Gastrocnemius medialis (tissue), 4 donors: ENCODE data around the gene HDAC7. TPM values are rescaled to one million over a fixed set of nuclear protein-coding genes. Genes with fewer than 3 reads are reported as not detected.
"Not testable (repeated sequence)": the region's sequence is repeated elsewhere in the genome, so short reads cannot be mapped to it uniquely, and the experiment has no call there.

Source experiments
- ATAC-seq, 2 donors: fragments of 150-250 bp; one replicate each; pipeline ENCODE4 v1.9.1; 2016
- DNase-seq, 2 donors: peaks; one replicate each; pipeline ENCODE4 v3.0.0-alpha.2; 2019
- H3K27ac ChIP-seq, 4 donors: fragments of 200-600 bp; sonication (generic); 1 replicate in 1 of 4; 2 replicates in 3 of 4; pipeline ENCODE4 v1.5.1; 2016 to 2018; ENCODE audit warnings: mild to moderate bottlenecking in 2 of 4, moderate library complexity in 1 of 4
- H3K27me3 ChIP-seq, 3 donors: fragments of 200-600 bp; sonication (generic) in 2 of 3; 1 replicate in 1 of 3; 2 replicates in 2 of 3; pipeline versions ENCODE4 v1.5.1 to v1.6.0; 2016 to 2019; ENCODE audit warnings: mild to moderate bottlenecking in 1 of 3, moderate library complexity in 1 of 3
- H3K36me3 ChIP-seq, 2 donors: fragments of 200-600 bp; sonication (generic) in 1 of 2; one replicate each; pipeline ENCODE4 v1.5.1; 2017 to 2018
- H3K4me1 ChIP-seq, 2 donors: fragments of 200-600 bp; sonication (generic) in 1 of 2; one replicate each; pipeline ENCODE4 v1.5.1; 2016 to 2017; ENCODE audit warnings: mild to moderate bottlenecking in 2 of 2
- H3K4me3 ChIP-seq, 4 donors: fragments of 200-600 bp; sonication (generic) in 3 of 4; 1 replicate in 1 of 4; 2 replicates in 3 of 4; pipeline ENCODE4 v1.5.1; 2016 to 2019; ENCODE audit warnings: mild to moderate bottlenecking in 2 of 4
- H3K9me3 ChIP-seq, 3 donors: fragments of 200-600 bp; sonication (generic) in 2 of 3; 1 replicate in 1 of 3; 2 replicates in 2 of 3; pipeline ENCODE4 v1.5.1; 2016 to 2019
- POLR2A ChIP-seq, 2 donors: fragments of 450-650 bp; IDR thresholded peaks; one replicate each; pipeline ENCODE4 v1.6.1; 2017; ENCODE audit warnings: antibody characterized with exemption in 2 of 2, mild to moderate bottlenecking in 2 of 2, moderate library complexity in 2 of 2
- in situ Hi-C, 4 donors: fragments of 200-750 bp; cut with MboI; loops; one replicate each; pipeline versions ENCODE4 v1.15.0 to v1.8.0; 2017; ENCODE audit warnings: low sequenced_read_pairs in 4 of 4
- intact Hi-C: fragments of 100-400 bp; cut with DNase I; formaldehyde crosslinking; loops from one replicate; pipeline ENCODE4 v1.15.1; 2023; ENCODE audit warnings: low total_unique reads
- total RNA-seq, 4 donors: library from RNA; depleted of rRNA; stranded (reverse); fragments of >200 nt; gene quantifications; one replicate each; pipeline versions ENCODE4 v1.1.0 to v1.2.3, GENCODE V29; 2016
- TF ChIP-seq, protein P1 (sequence below), 5 experiments: fragments of 450-650 bp in 3 of 5; fragments of 200-600 bp in 2 of 5; sonication (generic) in 2 of 5; IDR thresholded peaks in 4 of 5; conservative IDR thresholded peaks in 1 of 5; 1 replicate in 4 of 5; 2 replicates in 1 of 5; pipeline ENCODE4 v1.5.1; 2016 to 2019; ENCODE audit warnings: antibody characterized with exemption in 5 of 5, mild to moderate bottlenecking in 3 of 5, moderate library complexity in 3 of 5

The HDAC7 gene
- total RNA-seq, 4 donors from 2014 or later = 12.2 to 27.1 (median 17.0) TPM

DNA sequence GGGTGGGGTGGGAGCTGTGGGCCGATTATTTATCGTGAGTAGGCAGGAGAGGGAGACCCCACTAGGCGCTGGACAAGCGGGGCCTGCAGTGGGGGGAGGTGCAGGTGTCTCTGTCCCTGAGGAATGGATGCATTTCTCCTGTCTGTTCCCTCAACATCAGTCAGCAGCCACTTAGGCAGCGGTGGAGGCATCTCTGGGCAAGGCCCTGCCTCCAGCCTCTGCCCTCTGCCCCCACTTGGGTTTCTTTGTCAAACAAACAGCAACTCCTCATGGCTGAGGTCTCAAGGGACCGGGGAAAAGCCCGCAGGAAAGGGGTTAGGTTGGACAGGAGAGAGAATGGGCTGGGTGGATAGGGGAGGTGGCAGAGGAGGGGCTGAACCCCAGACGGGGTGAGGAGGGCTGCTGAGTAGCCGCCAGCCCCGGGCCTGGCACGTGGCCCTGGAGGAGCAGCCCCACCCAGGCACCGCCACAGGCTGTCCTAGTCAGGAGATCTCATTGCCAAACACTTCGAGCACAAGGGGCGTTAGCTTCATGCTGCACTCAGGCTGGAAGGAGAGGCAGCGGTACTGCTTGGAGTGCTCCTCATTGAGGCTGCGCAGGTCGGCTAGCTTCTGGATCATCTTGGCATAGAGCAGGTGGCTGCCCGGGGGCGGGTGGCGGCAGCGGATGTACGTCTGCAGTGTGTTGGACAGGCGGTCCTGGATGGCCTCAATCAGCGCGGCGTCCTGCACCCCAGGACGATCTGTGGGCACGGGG, 24.7 kb upstream of the HDAC7 start:
- Histone ChIP-seq H3K36me3 (no peaks in the 10 kb centered on the region), H3K9me3 (no peaks in the 10 kb centered on the region), H3K4me1 (peaks cover 0 to 5% of the 10 kb centered on the region in 2 donors), H3K4me3 (no peak overlapping the region), H3K27me3 (no peaks in the 10 kb centered on the region), H3K27ac (peak overlapping the region in 1 of 4 donors; percentile 37)
- DNase-seq (peak; percentile 27 to 69), ATAC-seq (peak; percentile 72 to 82)
- intact Hi-C loops = no loop called here
- in situ Hi-C loops = loop anchor here in 2 of 4 donors (25.0 kb wide), 1 partner anchor 107 kb away; the partner anchor contains the start of gene ENDOU (in 2 of the 2)
- no peak for TF ChIP-seq POLR2A (IDR thresholded peaks at IDR 0.05)
- TF ChIP-seq, protein P1, sequence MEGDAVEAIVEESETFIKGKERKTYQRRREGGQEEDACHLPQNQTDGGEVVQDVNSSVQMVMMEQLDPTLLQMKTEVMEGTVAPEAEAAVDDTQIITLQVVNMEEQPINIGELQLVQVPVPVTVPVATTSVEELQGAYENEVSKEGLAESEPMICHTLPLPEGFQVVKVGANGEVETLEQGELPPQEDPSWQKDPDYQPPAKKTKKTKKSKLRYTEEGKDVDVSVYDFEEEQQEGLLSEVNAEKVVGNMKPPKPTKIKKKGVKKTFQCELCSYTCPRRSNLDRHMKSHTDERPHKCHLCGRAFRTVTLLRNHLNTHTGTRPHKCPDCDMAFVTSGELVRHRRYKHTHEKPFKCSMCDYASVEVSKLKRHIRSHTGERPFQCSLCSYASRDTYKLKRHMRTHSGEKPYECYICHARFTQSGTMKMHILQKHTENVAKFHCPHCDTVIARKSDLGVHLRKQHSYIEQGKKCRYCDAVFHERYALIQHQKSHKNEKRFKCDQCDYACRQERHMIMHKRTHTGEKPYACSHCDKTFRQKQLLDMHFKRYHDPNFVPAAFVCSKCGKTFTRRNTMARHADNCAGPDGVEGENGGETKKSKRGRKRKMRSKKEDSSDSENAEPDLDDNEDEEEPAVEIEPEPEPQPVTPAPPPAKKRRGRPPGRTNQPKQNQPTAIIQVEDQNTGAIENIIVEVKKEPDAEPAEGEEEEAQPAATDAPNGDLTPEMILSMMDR (IDR thresholded peaks at IDR 0.05 in 4 of 5, conservative IDR thresholded peaks at IDR 0.05 in 1 of 5) = no peak

DNA sequence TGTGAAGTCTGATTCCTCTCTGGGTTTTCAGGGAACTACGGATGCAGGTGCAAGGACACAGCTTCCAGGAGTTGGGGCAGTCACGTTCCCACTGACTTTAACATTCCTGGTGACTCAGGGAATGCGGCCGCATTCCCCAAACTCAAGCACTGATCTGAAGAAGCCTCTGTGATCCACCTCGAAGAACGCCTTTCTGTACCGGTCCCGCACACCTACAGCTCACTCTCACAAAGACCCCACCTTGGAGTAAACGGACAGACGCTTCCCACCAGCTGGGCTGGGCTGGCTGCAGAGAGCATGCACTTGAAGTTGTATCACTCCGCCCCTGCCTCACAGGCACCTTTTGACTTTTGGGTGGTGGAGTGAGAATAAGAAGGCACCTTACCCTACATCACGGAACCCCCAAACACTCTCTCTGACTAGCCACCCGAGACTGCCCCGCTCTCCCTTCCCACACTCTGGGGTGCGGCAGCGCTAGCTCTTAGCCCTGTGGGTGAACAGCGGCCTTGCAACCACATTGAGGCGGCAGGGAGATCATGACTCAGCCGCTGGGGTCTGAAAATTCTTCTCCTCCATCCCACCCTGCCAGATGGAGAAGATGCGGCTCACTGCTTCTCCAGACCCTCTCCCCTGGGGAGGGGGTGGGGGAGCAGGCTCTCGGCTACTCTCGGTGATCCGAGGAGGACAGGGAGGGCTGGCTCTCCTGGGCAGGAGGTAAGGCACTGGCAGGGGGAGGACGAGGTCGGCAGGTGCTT, 23.7 kb upstream of the HDAC7 start:
- Histone ChIP-seq H3K4me1 (peaks cover under 1 to 12% of the 10 kb centered on the region in 2 donors), H3K4me3 (no peak overlapping the region), H3K27ac (no peak overlapping the region), H3K9me3 (no peaks in the 10 kb centered on the region), H3K36me3 (no peaks in the 10 kb centered on the region), H3K27me3 (no peaks in the 10 kb centered on the region)
- TF ChIP-seq POLR2A (IDR thresholded peaks at IDR 0.05) = no peak
- TF ChIP-seq, protein P1 (IDR thresholded peaks at IDR 0.05 in 4 of 5, conservative IDR thresholded peaks at IDR 0.05 in 1 of 5) = no peak
- intact Hi-C loops = no loop called here
- in situ Hi-C loops = loop anchor here in 2 of 4 donors (25.0 kb wide), 1 partner anchor 106 kb away; the partner anchor contains the start of gene ENDOU (in 2 of the 2)
- ATAC-seq (no peak), DNase-seq (no peak)

DNA sequence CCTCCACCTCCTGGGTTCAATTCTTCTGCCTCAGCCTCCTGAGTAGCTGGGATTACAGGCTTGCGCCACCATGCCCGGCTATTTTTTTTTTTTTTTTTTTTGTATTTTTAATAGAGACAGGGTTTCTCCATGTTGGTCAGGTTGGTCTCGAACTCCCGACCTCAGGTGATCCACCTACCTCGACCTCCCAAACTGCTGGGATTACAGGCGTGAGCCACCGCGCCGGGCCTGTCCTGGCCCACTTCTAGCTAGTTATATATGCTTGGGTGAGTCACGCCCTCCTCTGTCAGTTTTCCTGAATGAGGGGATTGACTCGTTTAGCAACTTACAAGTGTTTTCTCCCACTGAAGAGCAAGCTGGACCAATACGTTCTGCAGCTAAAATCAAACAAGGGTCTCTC, 22.8 kb upstream of the HDAC7 start:
- H3K4me3 ChIP-seq, H3K27me3 ChIP-seq, DNase-seq, ATAC-seq, H3K27ac ChIP-seq, intact Hi-C loops, H3K36me3 ChIP-seq, H3K9me3 ChIP-seq: not testable (repeated sequence)
- peaks cover 3 to 19% of the 10 kb centered on the region in 2 donors for H3K4me1 ChIP-seq
- in situ Hi-C loops = loop anchor here in 2 of 4 donors (25.0 kb wide), 1 partner anchor 105 kb away; the partner anchor contains the start of gene ENDOU (in 2 of the 2)

DNA sequence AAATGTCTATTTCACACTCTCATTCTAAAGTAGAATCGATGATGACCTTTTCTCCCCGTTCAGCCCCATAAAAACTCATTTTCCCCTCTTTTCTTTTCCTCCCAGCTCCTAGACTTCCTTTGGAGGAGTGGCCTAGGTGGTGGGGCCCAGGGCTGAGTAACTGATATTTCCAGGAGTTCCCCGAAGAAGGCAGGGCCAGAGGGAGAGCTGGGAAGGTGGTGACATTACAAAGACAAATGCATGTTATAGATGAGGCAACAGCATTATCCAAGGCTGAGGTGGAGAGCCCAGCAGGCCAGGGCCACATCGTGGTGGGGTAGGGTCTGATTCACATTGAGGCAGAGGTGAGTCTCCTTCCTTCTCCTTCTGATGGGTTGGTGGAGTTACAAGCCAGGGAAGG, 22.2 kb upstream of the HDAC7 start:
- Histone ChIP-seq H3K36me3 (no peaks in the 10 kb centered on the region), H3K9me3 (no peaks in the 10 kb centered on the region), H3K27me3 (no peaks in the 10 kb centered on the region), H3K4me3 (no peak overlapping the region), H3K27ac (no peak overlapping the region), H3K4me1 (peaks cover 9 to 25% of the 10 kb centered on the region in 2 donors)
- intact Hi-C loops (no loop called here), in situ Hi-C loops (loop anchor here in 2 of 4 donors (25.0 kb wide), 1 partner anchor 105 kb away; the partner anchor contains the start of gene ENDOU (in 2 of the 2))
- no peak for TF ChIP-seq POLR2A (IDR thresholded peaks at IDR 0.05)
- TF ChIP-seq, protein P1 (IDR thresholded peaks at IDR 0.05 in 4 of 5, conservative IDR thresholded peaks at IDR 0.05 in 1 of 5) = no peak
- no peak for DNase-seq
- ATAC-seq = no peak

DNA sequence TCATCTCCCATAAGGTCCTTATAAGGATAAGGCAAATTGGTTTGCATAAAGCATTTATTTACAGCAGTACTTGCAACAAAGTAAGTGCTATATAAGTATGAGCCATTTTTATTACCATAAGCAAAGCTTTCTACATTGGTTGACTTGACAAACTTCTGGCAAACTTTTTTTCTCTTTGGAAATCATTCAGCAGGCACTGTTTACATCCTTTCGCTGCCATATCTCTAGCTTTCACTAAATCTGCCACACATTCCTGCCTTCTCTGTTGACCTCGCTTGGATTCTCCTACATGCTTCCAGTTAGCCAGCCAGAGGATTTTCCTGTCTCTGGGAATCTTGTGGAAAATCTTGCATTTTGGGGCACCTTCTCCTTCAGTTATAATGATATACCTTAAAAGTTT, 21.8 kb upstream of the HDAC7 start:
- Histone ChIP-seq H3K27me3 (no peaks in the 10 kb centered on the region), H3K4me3 (no peak overlapping the region), H3K27ac (no peak overlapping the region), H3K36me3 (no peaks in the 10 kb centered on the region), H3K9me3 (no peaks in the 10 kb centered on the region), H3K4me1 (peaks cover 11 to 25% of the 10 kb centered on the region in 2 donors)
- no peak for TF ChIP-seq POLR2A (IDR thresholded peaks at IDR 0.05)
- TF ChIP-seq, protein P1 (IDR thresholded peaks at IDR 0.05 in 4 of 5, conservative IDR thresholded peaks at IDR 0.05 in 1 of 5) = no peak
- ATAC-seq = no peak
- DNase-seq = no peak
- in situ Hi-C loops = loop anchor here in 2 of 4 donors (25.0 kb wide), 1 partner anchor 104 kb away; the partner anchor contains the start of gene ENDOU (in 2 of the 2)
- intact Hi-C loops = no loop called here
